GM18499 (cell line): ENCODE data around the gene LYRM4.

ENCODE experiments used
- ATAC-seq: cut with Tn5 transposase; IDR thresholded peaks from one replicate; pipeline ENCODE4 v1.9.1; 2021; ENCODE audit warnings: moderate number of reproducible peaks; ENCODE audit not compliant: insufficient read depth, unreplicated experiment

The LYRM4 gene

GRCh38 chr6:5208057-5208456 lies 52.7 kb downstream of the LYRM4 start:
- no peak for ATAC-seq

GRCh38 chr6:5206920-5207561 lies 53.7 kb downstream of the LYRM4 start:
- no peak for ATAC-seq

- ATAC-seq: no peak
Observed at GRCh38 chr6:5205877-5206850, 54.6 kb downstream of the LYRM4 start.

- no peak for ATAC-seq
Observed at GRCh38 chr6:5205035-5205507, 55.7 kb downstream of the LYRM4 start.

- ATAC-seq: no peak
Observed at GRCh38 chr6:5204376-5204775, 56.4 kb downstream of the LYRM4 start.

GRCh38 chr6:5203546-5203945 lies 57.2 kb downstream of the LYRM4 start:
- no peak for ATAC-seq

- ATAC-seq: no peak
Observed at GRCh38 chr6:5202941-5203340, 57.8 kb downstream of the LYRM4 start.

GRCh38 chr6:5202206-5202605 lies 58.5 kb downstream of the LYRM4 start:
- ATAC-seq: no peak

GRCh38 chr6:5201271-5201670 lies 59.5 kb downstream of the LYRM4 start:
- ATAC-seq: no peak

GRCh38 chr6:5199702-5200101 lies 61.0 kb downstream of the LYRM4 start:
- no peak for ATAC-seq

GRCh38 chr6:5199283-5199682 lies 61.5 kb downstream of the LYRM4 start:
- ATAC-seq: no peak

GRCh38 chr6:5197084-5197483 lies 63.7 kb downstream of the LYRM4 start:
- no peak for ATAC-seq

- ATAC-seq: no peak
Observed at GRCh38 chr6:5192135-5192794, 68.5 kb downstream of the LYRM4 start.

GRCh38 chr6:5191722-5192121 lies 69.0 kb downstream of the LYRM4 start:
- no peak for ATAC-seq

GRCh38 chr6:5191222-5191621 lies 69.5 kb downstream of the LYRM4 start:
- ATAC-seq: no peak

- no peak for ATAC-seq
Observed at GRCh38 chr6:5190507-5190906, 70.2 kb downstream of the LYRM4 start.

- no peak for ATAC-seq
Observed at GRCh38 chr6:5188646-5189045, 72.1 kb downstream of the LYRM4 start.

- no peak for ATAC-seq
Observed at GRCh38 chr6:5184878-5185277, 75.9 kb downstream of the LYRM4 start.

GRCh38 chr6:5184218-5184617 lies 76.5 kb downstream of the LYRM4 start:
- no peak for ATAC-seq

- ATAC-seq: no peak
Observed at GRCh38 chr6:5181510-5182317, 79.0 kb downstream of the LYRM4 start.
